Activated CD8-positive, alpha-beta T cell treated with anti-CD3 and anti-CD28 coated beads for 36 hours (primary cell): ENCODE measurements around the gene CDK4. TPM values are rescaled to one million over a fixed set of nuclear protein-coding genes. Genes with fewer than 3 reads are reported as not detected.
A peak's percentile ranks its signal among the peaks of the same experiment; 100 is the strongest.

Experiments
- ATAC-seq: fragments of 200-7000 bp; cut with Tn5 transposase; one replicate; pipeline ENCODE4 v1.10.0; 2021; ENCODE audit warnings: mild to moderate bottlenecking, moderate library complexity
- CTCF ChIA-PET: fragments of 350-600 bp; sonication (Branson Sonifier 250); formaldehyde crosslinking; loops from one replicate; lab custom pipeline; 2021; ENCODE audit warnings: antibody characterized with exemption; lab: Charles Lee
- POLR2A ChIA-PET: fragments of 350-600 bp; sonication (Branson Sonifier 250); formaldehyde crosslinking; loops from one replicate; lab custom pipeline; 2021; ENCODE audit warnings: antibody characterized with exemption; lab: Charles Lee
- DNase-seq: peaks from one replicate; pipeline ENCODE4 v3.0.0-alpha.2; 2020
- H3K27ac Mint-ChIP-seq: one replicate; pipeline ENCODE4 v1.8.0; 2021; ENCODE audit warnings: mild to moderate bottlenecking, mixed read lengths
- H3K27me3 Mint-ChIP-seq: one replicate; pipeline ENCODE4 v1.8.0; 2021; ENCODE audit warnings: mixed read lengths
- H3K36me3 Mint-ChIP-seq: one replicate; pipeline ENCODE4 v1.8.0; 2021; ENCODE audit warnings: low read depth, mixed read lengths
- H3K4me1 Mint-ChIP-seq: one replicate; pipeline ENCODE4 v1.8.0; 2021; ENCODE audit warnings: low read depth, mixed read lengths
- H3K4me3 Mint-ChIP-seq: one replicate; pipeline ENCODE4 v1.8.0; 2021; ENCODE audit warnings: mild to moderate bottlenecking, moderate library complexity, mixed read lengths
- H3K9me3 Mint-ChIP-seq: one replicate; pipeline ENCODE4 v1.8.0; 2021; ENCODE audit warnings: mixed read lengths
- CTCF ChIP-seq: fragments of 200-600 bp; IDR thresholded peaks from one replicate; pipeline ENCODE4 v1.8.0; 2022; ENCODE audit warnings: antibody characterized with exemption, mild to moderate bottlenecking
- intact Hi-C: fragments of 100-400 bp; cut with micrococcal nuclease; formaldehyde crosslinking; loops from one replicate; pipeline ENCODE4 v1.10.0; 2022
- total RNA-seq, 2 experiments: library from RNA; stranded (reverse); gene quantifications; one replicate each; pipeline ENCODE4 v1.2.3, GENCODE V29; 2021

Gene CDK4
- total RNA-seq, 2 experiments from 2014 or later, result 218 to 221 TPM

- H3K27me3 Mint-ChIP-seq, result no peaks in the 10 kb centered on the region
- TF ChIP-seq CTCF, result no peak
- POLR2A ChIA-PET, result no interaction called here
- peaks cover 6% of the 10 kb centered on the region for H3K4me1 Mint-ChIP-seq
- no peak overlapping the region for H3K27ac Mint-ChIP-seq
- H3K9me3 Mint-ChIP-seq, result no peaks in the 10 kb centered on the region
- intact Hi-C loops, result no loop called here
- H3K4me3 Mint-ChIP-seq, result no peak overlapping the region
- no peak for DNase-seq
- H3K36me3 Mint-ChIP-seq, result peaks cover 30% of the 10 kb centered on the region
- ATAC-seq, result no peak
- CTCF ChIA-PET, result no interaction called here
These were observed 24.2 kb downstream of the CDK4 start for GRCh38 chr12:57727758-57728395.

DNA sequence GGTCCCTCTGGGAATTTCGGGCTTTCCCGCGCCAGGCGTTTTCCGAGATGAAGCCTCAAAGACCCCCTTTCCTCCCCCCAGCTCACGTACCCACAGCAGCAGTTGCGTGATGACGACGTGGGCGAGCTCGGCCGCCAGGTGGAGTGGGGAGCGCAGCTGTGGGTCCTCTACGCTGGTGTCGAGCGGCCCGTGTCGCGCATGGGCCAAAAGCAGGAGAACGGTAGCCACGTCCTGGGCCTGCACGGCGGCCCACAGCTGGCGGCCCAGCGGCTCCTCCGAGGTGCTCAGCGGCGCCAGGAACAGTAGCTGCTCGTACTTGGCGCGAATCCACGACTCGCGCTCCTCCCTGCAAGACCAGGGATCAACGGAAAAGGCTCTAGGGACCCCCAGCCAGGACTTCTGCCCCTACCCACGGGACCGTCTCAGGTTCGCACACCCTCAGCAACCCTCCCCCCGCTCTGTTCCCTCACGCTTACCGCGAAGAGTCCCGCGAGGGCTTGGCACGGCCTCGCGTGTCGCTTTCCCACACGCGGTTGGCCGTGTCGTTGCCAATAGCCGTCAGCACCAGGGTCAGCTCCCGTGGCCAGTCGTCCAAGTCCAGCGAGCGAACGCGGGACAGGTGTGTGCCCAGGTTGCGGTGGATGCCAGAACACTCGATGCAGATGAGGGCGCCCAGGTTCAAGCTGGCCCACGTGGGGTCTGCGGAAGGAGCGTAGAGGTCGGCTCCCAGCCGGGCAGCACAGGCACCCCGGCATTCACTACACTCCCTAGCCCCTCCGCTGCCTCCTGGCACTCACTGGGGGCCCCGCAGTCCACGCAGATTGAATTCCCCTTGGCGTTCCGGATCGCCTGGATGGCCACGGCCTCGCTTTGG is 25.0 kb downstream of the CDK4 start:
- Mint-ChIP-seq H3K9me3 (no peaks in the 10 kb centered on the region), H3K36me3 (peaks cover 27% of the 10 kb centered on the region), H3K27me3 (no peaks in the 10 kb centered on the region), H3K4me1 (peaks cover 6% of the 10 kb centered on the region), H3K4me3 (no peak overlapping the region), H3K27ac (no peak overlapping the region)
- CTCF ChIA-PET, result interaction anchor here (1.2 to 1.5 kb wide), 2 partner anchors 19 to 67 kb away, joined by 3 read pairs; no protein-coding TSS in a partner anchor
- POLR2A ChIA-PET, result no interaction called here
- ATAC-seq (no peak), DNase-seq (no peak)
- intact Hi-C loops, result no loop called here
- TF ChIP-seq CTCF, result no peak

- Mint-ChIP-seq H3K9me3 (no peaks in the 10 kb centered on the region), H3K27me3 (no peaks in the 10 kb centered on the region), H3K36me3 (peaks cover 25% of the 10 kb centered on the region), H3K4me3 (peak overlapping the region; percentile 47), H3K4me1 (peaks cover 6% of the 10 kb centered on the region), H3K27ac (peak overlapping the region; percentile 49)
- intact Hi-C loops, result no loop called here
- peak; percentile 50 for ATAC-seq
- DNase-seq, result peak; percentile 62
- ChIA-PET POLR2A (no interaction called here), CTCF (interaction anchor here (1.2 to 1.5 kb wide), 3 partner anchors 15 to 68 kb away, joined by 3 to 8 read pairs (median 3); no protein-coding TSS in a partner anchor)
- peak; percentile 36 for TF ChIP-seq CTCF
These were observed 25.8 kb downstream of the CDK4 start for GRCh38 chr12:57726151-57726883.

GRCh38 chr12:57725851-57726150 is 26.3 kb downstream of the CDK4 start:
- H3K36me3 Mint-ChIP-seq, result peaks cover 29% of the 10 kb centered on the region
- POLR2A ChIA-PET, result no interaction called here
- intact Hi-C loops, result no loop called here

More at GRCh38 chr12:57725851-57726150, 26.3 kb downstream of the CDK4 start:
- no peak for DNase-seq
- CTCF ChIA-PET, result interaction anchor here (1.4 to 1.5 kb wide), 2 partner anchors 15 to 68 kb away, joined by 3 to 8 read pairs; no protein-coding TSS in a partner anchor
- no peak for ATAC-seq
- Mint-ChIP-seq H3K9me3 (no peaks in the 10 kb centered on the region), H3K4me1 (peaks cover 6% of the 10 kb centered on the region), H3K27me3 (no peaks in the 10 kb centered on the region), H3K4me3 (no peak overlapping the region), H3K27ac (no peak overlapping the region)
- no peak for TF ChIP-seq CTCF
